Colonic mucosa (tissue), 4 donors: Measurements from ENCODE around the gene PEAK3. TPM values are rescaled to one million over a fixed set of nuclear protein-coding genes. Genes with fewer than 3 reads are reported as not detected.

Source experiments
- DNase-seq: peaks from one replicate; pipeline ENCODE4 v3.0.0-alpha.2; 2020
- H3K27ac ChIP-seq: fragments of 200-600 bp; one replicate; pipeline ENCODE4 v1.8.0; 2021
- H3K27me3 ChIP-seq: fragments of 200-600 bp; one replicate; pipeline ENCODE4 v1.8.0; 2021
- H3K36me3 ChIP-seq: fragments of 200-600 bp; one replicate; pipeline ENCODE4 v1.8.0; 2021
- H3K4me1 ChIP-seq: fragments of 200-600 bp; one replicate; pipeline ENCODE4 v1.8.0; 2021; ENCODE audit warnings: mild to moderate bottlenecking
- H3K4me3 ChIP-seq: fragments of 200-600 bp; one replicate; pipeline ENCODE4 v1.8.0; 2021
- H3K9ac ChIP-seq, 2 donors: one replicate each; pipeline ENCODE4 v1.7.0; 2013; ENCODE audit warnings: control low read depth in 2 of 2, low read depth in 2 of 2, low read length in 2 of 2
- H3K9me3 ChIP-seq: fragments of 200-600 bp; one replicate; pipeline ENCODE4 v1.8.0; 2021
- CTCF ChIP-seq: fragments of 200-600 bp; IDR thresholded peaks from one replicate; pipeline ENCODE4 v1.8.0; 2022; ENCODE audit warnings: antibody characterized with exemption, mild to moderate bottlenecking
- intact Hi-C: fragments of 100-400 bp; cut with DNase I; formaldehyde crosslinking; loops from one replicate; pipeline ENCODE4 v1.14.1; 2022
- total RNA-seq, 2 donors: library from RNA; stranded (reverse); fragmentation: NEBNext Ultra II Directional in 1 of 2; extraction: Animal tissue kit (Norgen Biotek cat#: 25700) in 1 of 2; gene quantifications; one replicate each; pipeline ENCODE4 v1.2.1, GENCODE V29; 2021
- donor health status: healthy.
- donor health status: DM: no; HTN: no; CAD: no.
- donor health status: DM: no; HTN: no; CAD: no.

PEAK3 gene
- total RNA-seq, 2 donors from 2014 or later: 0.29 to 0.72 TPM

GRCh38 chr19:2270423-2271233 is 11.3 kb downstream of the PEAK3 start:
- H3K9me3 ChIP-seq: no peaks in the 10 kb centered on the region
- no peaks in the 10 kb centered on the region for H3K36me3 ChIP-seq
- H3K27me3 ChIP-seq: no peaks in the 10 kb centered on the region
- peaks cover 44% of the 10 kb centered on the region for H3K4me1 ChIP-seq
- TF ChIP-seq CTCF: no peak
- intact Hi-C loops: loop anchor here (5.0 kb wide), 1 partner anchor 33 kb away; the partner anchor contains the start of genes PLEKHJ1 and SF3A2
- DNase-seq: peak; percentile 77
- peak overlapping the region; percentile 98 for H3K4me3 ChIP-seq
- H3K27ac ChIP-seq: peak overlapping the region; percentile 99
- peak overlapping the region; percentile 95 to 100 for H3K9ac ChIP-seq

GRCh38 chr19:2270157-2270422 is 11.9 kb downstream of the PEAK3 start:
- Histone ChIP-seq H3K4me3 (peak overlapping the region; percentile 98), H3K9ac (peak overlapping the region; percentile 95 to 100), H3K9me3 (no peaks in the 10 kb centered on the region), H3K27ac (peak overlapping the region; percentile 99), H3K4me1 (peaks cover 38% of the 10 kb centered on the region), H3K27me3 (no peaks in the 10 kb centered on the region), H3K36me3 (no peaks in the 10 kb centered on the region)
- intact Hi-C loops: loop anchor here (5.0 kb wide), 1 partner anchor 33 kb away; the partner anchor contains the start of genes PLEKHJ1 and SF3A2
- peak; percentile 61 for DNase-seq
- TF ChIP-seq CTCF: no peak

- peak; percentile 99 for DNase-seq
- Histone ChIP-seq H3K4me1 (peaks cover 36% of the 10 kb centered on the region), H3K27ac (peak overlapping the region; percentile 99), H3K9me3 (no peaks in the 10 kb centered on the region), H3K27me3 (no peaks in the 10 kb centered on the region), H3K9ac (peak overlapping the region; percentile 95 to 100), H3K36me3 (no peaks in the 10 kb centered on the region), H3K4me3 (peak overlapping the region; percentile 98)
- no peak for TF ChIP-seq CTCF
- intact Hi-C loops: loop anchor here (5.0 kb wide), 1 partner anchor 32 kb away; the partner anchor contains the start of genes PLEKHJ1 and SF3A2
These were observed 12.5 kb downstream of the PEAK3 start for GRCh38 chr19:2269244-2270156.

GRCh38 chr19:2268861-2269243 is 13.1 kb downstream of the PEAK3 start:
- no peak for DNase-seq
- no peaks in the 10 kb centered on the region for H3K27me3 ChIP-seq
- H3K4me3 ChIP-seq: peak overlapping the region; percentile 98
- peak overlapping the region; percentile 58 to 64 for H3K9ac ChIP-seq
- no peaks in the 10 kb centered on the region for H3K9me3 ChIP-seq
- H3K4me1 ChIP-seq: peaks cover 30% of the 10 kb centered on the region
- H3K27ac ChIP-seq: peak overlapping the region; percentile 99
- TF ChIP-seq CTCF: no peak
- intact Hi-C loops: no loop called here
- no peaks in the 10 kb centered on the region for H3K36me3 ChIP-seq

- intact Hi-C loops: no loop called here
- Histone ChIP-seq H3K36me3 (no peaks in the 10 kb centered on the region), H3K4me1 (peaks cover 27% of the 10 kb centered on the region), H3K9ac (peak overlapping the region in 1 of 2 donors; percentile 58), H3K9me3 (no peaks in the 10 kb centered on the region), H3K4me3 (no peak overlapping the region), H3K27ac (no peak overlapping the region), H3K27me3 (no peaks in the 10 kb centered on the region)
- DNase-seq: no peak
- no peak for TF ChIP-seq CTCF
These were observed 13.5 kb downstream of the PEAK3 start for GRCh38 chr19:2268480-2268830.
